ENCODE results near the gene MATN4. TPM values are rescaled to one million over a fixed set of nuclear protein-coding genes. Genes with fewer than 3 reads are reported as not detected.
A peak's percentile ranks its signal among the peaks of the same experiment; 100 is the strongest.

Gene MATN4
- total and polyA plus RNA-seq, 2 of the 13 experiments (the other 11 are each of a cell fraction or from before 2014, with no cell fraction given), result not detected

- TF ChIP-seq, protein P1, sequence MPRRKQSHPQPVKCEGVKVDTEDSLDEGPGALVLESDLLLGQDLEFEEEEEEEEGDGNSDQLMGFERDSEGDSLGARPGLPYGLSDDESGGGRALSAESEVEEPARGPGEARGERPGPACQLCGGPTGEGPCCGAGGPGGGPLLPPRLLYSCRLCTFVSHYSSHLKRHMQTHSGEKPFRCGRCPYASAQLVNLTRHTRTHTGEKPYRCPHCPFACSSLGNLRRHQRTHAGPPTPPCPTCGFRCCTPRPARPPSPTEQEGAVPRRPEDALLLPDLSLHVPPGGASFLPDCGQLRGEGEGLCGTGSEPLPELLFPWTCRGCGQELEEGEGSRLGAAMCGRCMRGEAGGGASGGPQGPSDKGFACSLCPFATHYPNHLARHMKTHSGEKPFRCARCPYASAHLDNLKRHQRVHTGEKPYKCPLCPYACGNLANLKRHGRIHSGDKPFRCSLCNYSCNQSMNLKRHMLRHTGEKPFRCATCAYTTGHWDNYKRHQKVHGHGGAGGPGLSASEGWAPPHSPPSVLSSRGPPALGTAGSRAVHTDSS (CRISPR knock-in tag; conservative IDR thresholded peaks at IDR 0.05), result no peak
- TF ChIP-seq ZNF772 (CRISPR knock-in tag; IDR thresholded peaks at IDR 0.05) (no peak; the same call in 1 of the 2 replicates), ZNF121 (CRISPR knock-in tag; IDR thresholded peaks at IDR 0.05) (no peak), RBM22 (optimal IDR thresholded peaks at IDR 0.05; ENCODE audit: low read length) (peak; percentile 21), KMT2A (CRISPR knock-in tag; IDR thresholded peaks at IDR 0.05) (peak; percentile 70), ZNF3 (CRISPR knock-in tag; IDR thresholded peaks at IDR 0.05) (no peak), XBP1 (CRISPR knock-in tag; IDR thresholded peaks at IDR 0.05) (no peak), ELF3 (CRISPR knock-in tag; IDR thresholded peaks at IDR 0.05) (peak; percentile 46; the same call in 1 of the 2 replicates), ATF1 (CRISPR knock-in tag; IDR thresholded peaks at IDR 0.05) (no peak), CREM (IDR thresholded peaks at IDR 0.05) (no peak), CREM (CRISPR knock-in tag; IDR thresholded peaks at IDR 0.05) (no peak), PAWR (CRISPR knock-in tag; IDR thresholded peaks at IDR 0.05; ENCODE audit: borderline replicate concordance) (no peak), TAF15 (IDR thresholded peaks at IDR 0.05; ENCODE audit: low read depth, low read length, poor library complexity, severe bottlenecking) (peak; percentile 47), POGZ (CRISPR knock-in tag; IDR thresholded peaks at IDR 0.05) (peak; percentile 70; the same call in 1 of the 2 replicates), ZNF556 (CRISPR knock-in tag; IDR thresholded peaks at IDR 0.05; ENCODE audit: borderline replicate concordance) (peak; percentile 89; the same call in 1 of the 2 replicates), MAFG (CRISPR knock-in tag; IDR thresholded peaks at IDR 0.05) (0 out of 2 replicates have a peak, but pooled peaks have one; percentile 28), USF2 (IDR thresholded peaks at IDR 0.05; ENCODE audit: low read depth, low read length) (no peak), USF2 (CRISPR knock-in tag; IDR thresholded peaks at IDR 0.05; ENCODE audit: borderline replicate concordance) (no peak), SRF (IDR thresholded peaks at IDR 0.05; ENCODE audit: low read depth, low read length) (no peak), ZNF24 (IDR thresholded peaks at IDR 0.05) (no peak), AGO1 (IDR thresholded peaks at IDR 0.05; ENCODE audit: low read depth, low read length, poor library complexity, severe bottlenecking) (peak; percentile 53), NBN (conservative IDR thresholded peaks at IDR 0.05) (no peak), ZNF10 (CRISPR knock-in tag; IDR thresholded peaks at IDR 0.05; ENCODE audit: borderline replicate concordance, low read depth) (no peak), MLLT10 (CRISPR knock-in tag; IDR thresholded peaks at IDR 0.05) (no peak), ZNF160 (CRISPR knock-in tag; IDR thresholded peaks at IDR 0.05) (0 out of 2 replicates have a peak, but pooled peaks have one; percentile 37), RARG (CRISPR knock-in tag; IDR thresholded peaks at IDR 0.05; ENCODE audit: low read depth) (0 out of 2 replicates have a peak, but pooled peaks have one; percentile 78), HNRNPL (IDR thresholded peaks at IDR 0.05; ENCODE audit: low read depth, low read length) (peak; percentile 66; the same call in 1 of the 2 replicates), ZFP82 (CRISPR knock-in tag; IDR thresholded peaks at IDR 0.05; ENCODE audit: borderline replicate concordance) (peak; percentile 57; the same call in 1 of the 2 replicates), MTA1 (CRISPR knock-in tag; IDR thresholded peaks at IDR 0.05; ENCODE audit: borderline replicate concordance) (peak; percentile 93; the same call in 1 of the 2 replicates), POLR2AphosphoS2 (IDR thresholded peaks at IDR 0.05; ENCODE audit: low read depth, low read length) (peak; percentile 86)
Observed at GRCh38 chr20:45347936-45348778, 40.1 kb upstream of the MATN4 start, which contains the start of gene SDC4 (continued).
